HL-60/S4 treated with retinoic acid at 250 ng/mL for 4 days and 3 days (cell line): Measurements from ENCODE around the gene TPM4.
"Not testable (repeated sequence)": the region's sequence is repeated elsewhere in the genome, so short reads cannot be mapped to it uniquely, and the experiment has no call there.

Experiments used
- in situ Hi-C: fragments of 300-500 bp; cut with MboI; formaldehyde crosslinking; loops from 2 replicates; pipeline ENCODE4 v1.7.0; 2022; ENCODE audit warnings: low sequenced_read_pairs

TPM4 gene

GRCh38 chr19:16119075-16119857 is 43.0 kb downstream of the TPM4 start:
- in situ Hi-C loops = not testable (repeated sequence)

GRCh38 chr19:16121141-16121540 is 44.8 kb downstream of the TPM4 start:
- in situ Hi-C loops = no loop called here

GRCh38 chr19:16121967-16122366 is 45.7 kb downstream of the TPM4 start:
- in situ Hi-C loops = no loop called here

GRCh38 chr19:16124953-16125352 is 48.7 kb downstream of the TPM4 start:
- in situ Hi-C loops = no loop called here

GRCh38 chr19:16125737-16126495 is 49.6 kb downstream of the TPM4 start:
- in situ Hi-C loops = no loop called here

GRCh38 chr19:16127080-16127479 is 50.8 kb downstream of the TPM4 start:
- in situ Hi-C loops = no loop called here

GRCh38 chr19:16127776-16128371 is 51.6 kb downstream of the TPM4 start:
- in situ Hi-C loops = no loop called here

GRCh38 chr19:16131648-16132047 is 55.4 kb downstream of the TPM4 start:
- in situ Hi-C loops = no loop called here

- in situ Hi-C loops = no loop called here
Measured at GRCh38 chr19:16133818-16134217, 57.5 kb downstream of the TPM4 start.

GRCh38 chr19:16134510-16134909 is 58.2 kb downstream of the TPM4 start:
- in situ Hi-C loops = no loop called here

- in situ Hi-C loops = no loop called here
Measured at GRCh38 chr19:16135430-16136127, 59.3 kb downstream of the TPM4 start.

- in situ Hi-C loops = no loop called here
Measured at GRCh38 chr19:16136185-16136999, 60.1 kb downstream of the TPM4 start.

- in situ Hi-C loops = no loop called here
Measured at GRCh38 chr19:16139752-16140151, 63.5 kb downstream of the TPM4 start.

- in situ Hi-C loops = no loop called here
Measured at GRCh38 chr19:16141043-16141442, 64.7 kb downstream of the TPM4 start.

GRCh38 chr19:16142032-16142580 is 65.8 kb downstream of the TPM4 start:
- in situ Hi-C loops = no loop called here

GRCh38 chr19:16143399-16144215 is 67.3 kb downstream of the TPM4 start, which contains the start of gene HSH2D:
HSH2D (plus strand) TSS chr19:16143685; CDS start chr19:16148751, 5,066 bp downstream.
- in situ Hi-C loops = no loop called here

- in situ Hi-C loops = no loop called here
Measured at GRCh38 chr19:16144216-16144581, 67.9 kb downstream of the TPM4 start.

- in situ Hi-C loops = no loop called here
Measured at GRCh38 chr19:16146112-16146511, 69.8 kb downstream of the TPM4 start.
